NCI-H748 (cell line): ENCODE measurements around the gene FCHSD2.
A peak's percentile ranks its signal among the peaks of the same experiment; 100 is the strongest.
"Not testable (repeated sequence)": the region's sequence is repeated elsewhere in the genome, so short reads cannot be mapped to it uniquely, and the experiment has no call there.

ENCODE experiments used
- DNase-seq: peaks from one replicate; lab custom pipeline; 2025; ENCODE audit not compliant: unreplicated experiment; lab: John Stamatoyannopoulos, UW

Gene FCHSD2

DNA sequence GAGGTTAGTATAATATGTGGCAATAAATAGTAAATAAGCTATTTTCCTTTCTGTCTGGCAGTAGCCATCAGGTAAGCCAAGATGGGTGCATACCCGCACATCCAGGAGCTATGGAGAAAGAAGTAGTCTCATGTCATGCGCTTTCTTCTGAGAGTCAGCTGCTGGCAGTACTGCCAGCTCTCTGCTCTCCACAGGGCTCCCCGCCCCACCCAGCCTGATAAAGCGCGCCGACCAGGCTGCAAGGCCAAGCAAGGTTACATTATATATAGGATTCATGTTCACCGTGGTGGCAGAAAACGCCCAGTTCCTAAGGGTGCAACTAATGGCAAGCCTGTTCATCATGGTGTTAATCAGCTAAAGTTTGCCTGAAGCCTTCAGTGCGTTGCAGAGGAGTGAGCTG is 201.7 kb downstream of the FCHSD2 start:
- no peak for DNase-seq

DNA sequence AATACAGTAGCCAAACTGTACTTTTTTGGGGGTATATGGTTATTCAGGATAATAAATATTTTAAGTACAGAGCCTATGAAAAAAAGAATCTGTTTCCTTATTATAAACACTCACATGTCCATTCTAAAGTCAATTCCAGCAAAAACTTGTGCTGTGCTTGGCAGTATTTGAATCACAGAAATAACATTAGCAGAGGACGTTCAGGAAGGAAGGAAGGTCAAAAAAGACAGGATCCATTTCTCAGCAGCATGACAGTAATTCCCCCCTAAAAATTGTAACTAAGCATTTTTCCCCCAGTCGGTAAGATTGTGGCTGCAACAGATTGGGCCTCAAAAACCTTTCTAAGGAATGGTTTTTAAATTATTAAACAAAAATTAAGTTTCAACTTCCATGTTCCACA is 203.1 kb downstream of the FCHSD2 start:
- DNase-seq, result no peak

DNA sequence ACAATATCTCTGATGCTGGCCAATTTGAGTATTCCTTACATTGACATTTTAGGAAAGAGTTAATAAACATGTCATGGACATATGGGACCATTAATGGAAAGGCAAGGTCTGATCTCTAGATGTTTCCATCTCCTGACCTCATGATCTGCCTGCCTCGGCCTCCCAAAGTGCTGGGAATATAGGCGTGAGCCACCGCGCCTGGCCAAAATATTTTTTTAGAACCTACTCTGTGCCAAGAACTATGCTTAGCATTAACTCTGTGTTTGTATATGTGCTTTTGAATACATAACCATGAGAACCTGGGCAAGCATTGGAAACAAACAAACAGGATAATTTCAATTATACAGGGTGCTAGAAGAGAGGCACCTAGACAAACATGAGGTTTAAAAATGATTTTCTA is 204.7 kb downstream of the FCHSD2 start:
- DNase-seq, result no peak

DNA sequence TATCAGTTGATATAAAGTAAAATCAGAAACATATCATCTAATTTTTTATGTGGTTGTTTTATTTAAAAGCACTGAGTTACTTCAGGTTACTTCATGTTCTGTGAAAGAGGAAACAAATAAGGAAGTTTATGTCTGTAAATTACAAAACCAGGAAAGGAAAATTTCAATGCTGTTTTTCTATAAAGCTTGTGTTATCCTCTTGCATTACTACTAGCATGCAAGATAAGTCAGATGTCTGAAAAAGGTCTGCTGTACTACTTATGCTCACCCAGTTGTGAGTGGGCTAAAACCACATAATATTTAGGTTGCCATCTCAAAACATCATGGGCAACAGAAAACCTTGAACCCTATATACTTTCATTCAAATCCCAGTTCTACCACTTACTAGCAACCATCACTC is 206.4 kb downstream of the FCHSD2 start:
- DNase-seq, result no peak

DNA sequence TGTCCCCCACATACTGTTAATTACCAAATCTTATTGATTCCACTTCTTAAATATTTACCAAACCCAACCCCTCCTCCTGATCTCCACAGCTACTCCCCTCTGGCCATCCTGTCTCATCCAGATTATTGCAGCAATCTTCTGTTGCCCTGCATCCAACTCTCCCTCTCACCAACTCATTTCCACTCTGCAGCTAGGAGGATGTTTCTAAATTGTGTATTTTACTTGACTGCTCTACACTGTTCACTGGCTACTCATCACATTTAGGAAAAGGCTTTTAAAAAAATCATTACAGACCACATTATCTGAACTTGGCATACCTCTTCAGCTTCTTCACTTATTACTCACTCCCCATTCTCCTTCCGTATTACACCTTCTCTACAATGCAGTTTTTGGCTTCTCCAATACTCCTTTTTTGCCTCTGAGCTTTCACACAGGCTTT is 210.0 kb downstream of the FCHSD2 start:
- DNase-seq, result no peak

DNA sequence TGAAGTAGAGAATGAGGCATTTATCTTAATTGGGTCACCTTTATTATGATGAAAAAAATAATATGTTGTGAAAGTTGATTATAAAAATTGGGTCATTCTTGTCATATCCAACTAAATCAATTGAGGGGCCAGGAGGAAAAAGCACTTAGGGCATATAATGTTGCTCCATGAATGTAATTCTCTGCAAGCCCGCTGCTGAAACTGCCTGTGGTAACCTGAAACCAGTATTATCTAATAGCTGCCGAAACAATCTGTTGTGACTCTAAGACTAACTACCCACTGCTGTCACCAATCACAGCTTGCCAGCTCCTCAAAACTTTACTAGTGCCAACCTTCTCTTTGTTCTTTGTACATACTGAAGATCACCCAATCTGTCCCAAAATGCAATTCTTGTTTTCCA is 212.1 kb downstream of the FCHSD2 start:
- peak; percentile 74 for DNase-seq

DNA sequence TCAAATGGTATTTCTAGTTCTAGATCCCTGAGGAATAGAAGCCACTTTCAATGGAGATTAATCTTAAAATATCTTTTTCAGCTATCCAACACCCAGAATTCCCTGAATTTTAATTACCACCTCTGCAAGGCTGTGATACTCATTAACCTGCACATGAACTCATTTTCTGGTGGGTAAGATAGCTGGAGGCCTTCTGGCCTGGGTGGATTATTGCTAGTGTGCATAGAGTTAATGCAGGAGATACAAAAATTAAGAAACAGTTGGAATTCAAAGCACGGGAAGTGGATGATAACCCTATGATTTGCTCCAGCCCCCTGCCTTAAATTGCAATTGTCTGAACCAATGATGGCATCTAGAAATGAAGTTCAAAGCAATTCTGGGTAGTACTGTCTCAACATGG is 212.9 kb downstream of the FCHSD2 start:
- DNase-seq, result no peak

DNA sequence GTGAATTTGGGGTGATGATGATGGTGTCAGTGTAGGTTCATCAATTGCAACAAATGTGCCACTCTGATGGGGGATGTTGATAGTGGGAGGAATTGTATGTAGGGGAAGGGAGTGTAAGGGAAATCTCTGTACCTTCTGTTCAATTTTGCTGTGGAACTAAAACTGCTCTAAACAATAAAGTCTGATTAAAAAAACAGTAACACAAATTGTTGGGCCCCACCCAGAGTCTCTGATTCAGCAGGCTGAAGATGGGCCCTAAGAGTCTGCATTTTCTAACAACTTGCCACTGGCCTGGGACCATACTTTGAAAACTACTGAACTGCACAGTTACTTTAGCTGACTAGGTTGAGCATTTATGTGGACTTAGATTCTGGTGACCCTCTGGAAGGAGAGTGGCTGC is 214.7 kb downstream of the FCHSD2 start:
- no peak for DNase-seq

DNA sequence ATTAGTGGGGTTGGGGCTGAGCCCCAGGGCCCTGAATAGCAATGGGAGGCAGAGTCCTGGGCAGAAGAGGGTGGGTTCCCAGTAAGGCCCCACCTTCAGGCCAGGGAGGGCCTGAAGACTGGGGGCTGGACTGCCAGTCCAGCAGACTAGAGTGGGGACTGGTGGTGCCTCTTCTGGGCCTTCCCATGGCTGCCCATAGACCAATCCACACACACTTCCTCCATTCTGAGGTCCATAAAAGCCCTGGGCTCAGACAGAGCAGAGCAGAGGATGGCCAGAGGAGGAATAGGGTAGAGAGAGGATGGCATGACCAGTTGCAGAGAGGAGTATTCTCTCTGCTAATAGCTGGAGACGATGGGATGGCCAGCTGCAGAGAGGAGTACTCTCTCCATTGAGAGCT is 216.0 kb downstream of the FCHSD2 start:
- no peak for DNase-seq

DNA sequence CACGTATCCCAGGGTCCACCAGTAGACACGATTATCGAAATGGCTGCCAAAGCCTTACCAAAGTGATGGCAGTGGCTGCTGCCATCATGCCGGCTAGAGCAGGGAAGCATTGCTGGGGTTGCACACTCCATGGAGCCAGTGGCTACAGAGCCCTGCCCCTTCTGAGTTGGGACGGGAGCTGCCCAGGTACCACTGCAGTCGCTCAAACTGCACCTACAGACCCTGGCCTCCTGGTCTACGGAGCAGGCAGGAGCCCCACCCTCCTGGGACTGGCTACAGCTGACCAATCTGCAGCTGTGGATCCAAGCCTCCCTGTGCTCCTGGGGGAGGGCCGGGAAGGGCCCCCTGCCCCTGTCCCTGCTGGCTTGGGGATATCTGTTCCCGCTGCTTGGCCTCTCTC is 216.5 kb downstream of the FCHSD2 start:
- DNase-seq, result no peak

DNA sequence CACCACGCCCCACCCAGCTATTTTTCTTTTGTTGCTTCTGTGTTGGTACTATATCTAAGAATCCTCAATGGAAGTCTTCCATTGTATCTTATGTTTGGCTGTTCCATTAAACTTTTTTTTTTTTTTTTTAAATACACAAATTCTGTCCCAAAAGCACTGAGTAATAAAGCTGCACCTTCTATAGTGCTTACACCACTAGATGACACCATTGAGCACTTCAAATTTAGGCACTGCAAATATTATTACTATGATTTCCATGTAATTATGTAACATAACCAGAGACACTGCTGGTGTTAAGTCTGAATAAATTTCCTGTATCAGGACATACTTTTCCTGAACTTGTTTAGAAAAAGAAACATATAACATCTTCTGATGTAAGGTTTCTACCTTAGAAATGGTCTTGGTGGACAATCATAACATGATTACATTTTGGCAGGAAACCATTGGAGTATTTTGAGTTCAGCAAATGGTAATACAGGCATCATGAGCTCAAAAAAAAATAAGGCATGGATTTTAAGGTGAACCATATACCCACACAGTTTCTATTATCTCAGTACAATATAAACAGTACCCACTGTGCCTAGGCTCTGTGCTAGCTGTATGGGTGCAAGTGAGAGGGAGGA is 217.4 kb downstream of the FCHSD2 start:
- DNase-seq, result peak; percentile 23

DNA sequence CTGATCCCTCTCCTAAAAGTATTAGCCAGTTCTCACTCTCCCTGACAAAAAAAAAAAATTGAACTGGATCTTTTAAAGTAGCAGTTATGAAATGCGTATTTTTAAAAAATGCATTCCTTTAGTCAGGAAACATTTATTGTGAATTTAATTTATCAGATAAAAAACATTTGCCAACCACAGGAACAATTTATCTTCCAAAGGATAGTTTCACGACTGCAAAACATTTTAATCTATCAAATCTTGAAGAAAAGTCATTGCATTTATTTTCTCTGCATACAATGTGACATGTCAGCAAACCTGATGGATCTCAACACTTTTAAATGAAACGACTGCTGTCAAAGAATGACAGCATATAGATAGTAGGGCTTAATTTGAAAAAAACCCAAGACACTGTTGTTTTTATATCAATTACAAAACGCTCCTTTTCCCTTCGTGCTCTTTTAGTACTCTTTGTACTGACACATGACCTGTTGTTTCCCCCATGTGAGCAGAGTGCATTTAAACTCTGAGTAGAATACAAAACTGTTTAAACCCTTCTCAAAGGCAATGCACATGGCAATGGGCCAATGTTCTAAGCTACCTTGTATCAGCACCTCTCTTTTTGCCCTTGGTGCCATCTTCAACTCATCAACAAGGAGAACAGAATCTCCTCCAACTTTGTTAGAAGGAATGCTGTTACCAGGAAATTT is 220.9 kb downstream of the FCHSD2 start:
- DNase-seq, result no peak

DNA sequence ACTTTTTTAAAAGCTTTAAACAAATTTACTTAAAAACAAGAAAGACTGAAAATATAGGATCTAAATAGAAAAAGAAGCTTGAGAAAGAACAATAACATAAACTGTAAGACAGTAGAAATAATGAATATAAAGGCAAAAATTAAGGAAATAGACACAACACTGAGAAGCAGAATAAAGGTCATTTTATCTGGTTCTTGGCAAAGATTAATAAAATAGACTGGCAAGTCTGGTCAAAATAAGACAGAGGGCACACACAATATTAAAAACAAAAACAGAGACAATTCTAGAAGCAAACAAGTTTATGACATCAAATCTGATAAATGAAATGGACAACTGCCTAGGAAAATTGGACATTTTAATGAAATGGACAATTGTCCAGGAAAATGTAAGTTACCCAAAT is 222.1 kb downstream of the FCHSD2 start:
- DNase-seq, result no peak

DNA sequence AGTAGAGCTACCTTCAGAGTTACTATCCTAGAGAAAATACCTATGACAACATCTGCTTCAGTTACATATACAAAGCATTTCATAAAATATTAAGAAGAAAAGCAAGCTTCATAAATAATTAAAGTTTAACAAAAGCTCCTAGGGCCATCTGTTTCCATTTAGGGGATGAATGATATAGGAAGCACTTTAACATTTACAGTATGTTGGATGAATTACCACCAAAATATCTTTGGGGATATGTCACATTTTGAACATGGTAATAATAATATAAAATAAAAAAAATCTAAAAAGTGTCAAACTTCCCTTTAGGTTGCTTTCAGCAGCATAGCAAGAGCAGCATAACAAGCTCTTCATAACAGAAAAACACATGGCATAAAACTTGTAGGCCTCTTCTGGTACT is 223.3 kb downstream of the FCHSD2 start:
- no peak for DNase-seq

DNA sequence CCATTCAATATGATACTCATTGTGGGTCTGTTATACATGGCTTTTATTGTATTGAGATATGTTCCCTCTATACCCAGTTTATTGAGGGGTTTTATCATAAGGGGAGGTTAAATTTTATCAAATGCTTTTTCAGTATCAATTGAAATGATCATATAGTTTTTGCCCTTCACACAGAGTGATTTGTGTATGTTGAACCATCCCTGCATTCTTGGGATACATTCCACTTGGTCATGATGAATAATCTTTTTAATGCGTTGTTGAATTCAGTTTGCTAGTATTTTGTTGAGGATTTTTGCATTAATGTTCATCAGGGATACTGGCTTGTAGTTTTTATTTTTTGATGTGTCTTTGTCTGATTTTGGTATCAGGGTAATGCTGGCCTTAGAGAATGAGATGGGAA is 229.9 kb downstream of the FCHSD2 start:
- DNase-seq, result no peak

DNA sequence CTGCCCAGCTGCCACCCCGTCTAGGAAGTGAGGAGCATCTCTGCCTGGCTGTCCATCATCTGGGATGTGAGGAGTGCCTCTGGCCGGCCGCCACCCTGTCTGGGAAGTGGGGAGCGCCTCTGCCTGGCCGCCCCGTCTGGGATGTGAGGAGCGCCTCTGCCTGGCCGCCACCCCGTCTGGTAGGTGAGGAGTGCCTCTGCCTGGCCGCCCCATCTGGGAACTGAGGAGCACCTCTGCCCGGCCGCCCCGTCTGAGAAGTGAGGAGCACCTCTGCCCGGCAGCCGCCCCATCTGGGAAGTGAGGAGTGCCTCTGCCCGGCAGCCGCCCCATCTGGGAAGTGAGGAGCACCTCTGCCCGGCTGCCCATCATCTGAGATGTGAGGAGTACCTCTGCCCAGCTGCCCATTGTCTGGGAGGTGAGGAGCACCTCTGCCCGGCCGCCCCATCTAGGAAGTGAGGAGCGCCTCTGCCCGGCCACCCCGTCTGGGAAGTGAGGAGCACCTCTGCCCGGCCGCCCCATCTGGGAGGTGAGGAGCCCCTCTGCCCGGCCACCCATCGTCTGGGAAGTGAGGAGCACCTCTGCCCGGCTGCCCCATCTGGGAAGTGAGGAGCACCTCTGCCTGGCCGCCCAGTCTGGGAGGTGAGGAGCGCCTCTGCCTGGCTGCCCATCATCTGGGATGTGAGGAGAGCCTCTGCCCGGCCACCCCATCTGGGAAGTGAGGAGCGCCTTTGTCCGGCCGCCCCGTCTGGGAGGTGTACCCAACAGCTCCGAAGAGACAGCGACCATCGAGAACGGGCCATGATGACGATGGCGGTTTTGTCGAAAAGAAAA is 232.3 kb downstream of the FCHSD2 start:
- not testable (repeated sequence) for DNase-seq

DNA sequence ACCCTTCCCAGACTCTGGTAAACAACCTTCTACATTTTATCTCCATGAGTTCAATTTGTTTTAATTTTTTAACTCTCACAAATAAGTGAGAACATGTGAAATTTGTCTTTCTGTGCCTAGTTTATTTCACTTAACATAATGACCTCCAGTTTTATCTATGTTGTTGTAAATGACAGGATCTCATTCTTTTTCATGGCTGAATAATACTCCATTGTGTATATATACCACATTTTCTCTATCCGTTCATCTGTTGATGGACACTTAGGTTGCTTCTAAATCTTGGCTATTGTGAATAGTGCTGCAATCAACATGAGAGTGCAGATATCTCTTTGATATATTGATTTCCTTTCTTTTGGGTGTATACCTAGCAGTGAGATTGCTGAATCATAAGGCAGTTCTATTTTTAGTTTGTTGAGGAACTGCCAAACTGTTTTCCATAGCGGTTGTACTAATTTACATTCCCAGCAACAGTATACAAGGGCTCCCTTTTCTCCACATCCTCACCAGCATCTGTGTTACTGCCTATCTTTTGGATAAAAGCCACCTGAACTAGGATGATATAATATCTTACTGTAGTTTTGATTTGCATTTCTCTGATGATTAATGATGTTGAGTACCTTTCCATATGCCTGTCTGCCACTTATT is 234.0 kb downstream of the FCHSD2 start:
- no peak for DNase-seq

DNA sequence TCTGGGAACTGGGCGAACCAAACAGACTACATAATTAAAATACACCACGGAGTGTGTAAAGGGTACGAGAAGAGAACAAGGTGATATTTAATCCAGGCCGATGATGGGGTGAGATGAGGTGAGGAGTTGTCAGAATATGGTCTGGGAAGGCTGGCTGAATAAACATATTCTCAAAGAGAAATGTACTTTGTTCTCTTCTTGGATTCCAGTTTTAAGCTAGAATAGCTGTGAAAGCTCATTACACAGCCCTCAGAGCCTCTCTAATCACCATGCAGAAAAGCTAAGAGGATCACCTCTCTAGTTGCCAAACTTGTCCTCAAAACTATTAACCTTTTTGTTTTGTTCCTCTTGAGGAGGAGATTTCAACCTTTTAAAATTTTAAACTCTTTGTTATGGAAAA is 238.1 kb downstream of the FCHSD2 start:
- no peak for DNase-seq

DNA sequence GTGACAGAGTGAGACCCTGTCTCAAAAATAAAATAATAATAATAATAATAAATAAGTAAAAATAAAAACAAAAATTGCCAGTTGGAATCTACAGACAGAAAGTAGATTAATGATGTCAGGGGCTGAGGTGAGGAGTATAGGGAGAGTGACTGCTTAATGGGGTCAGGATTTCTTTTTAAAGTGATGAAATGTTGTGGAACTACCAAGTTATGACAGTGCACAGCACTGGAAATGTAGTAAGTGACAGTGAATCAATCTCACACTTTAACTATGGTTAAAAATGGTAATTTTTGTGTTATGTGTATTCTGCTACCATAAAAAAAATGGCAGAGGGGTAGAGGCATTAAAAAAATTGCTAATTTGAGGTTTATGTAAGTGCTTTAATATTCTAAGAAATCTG is 240.7 kb downstream of the FCHSD2 start:
- DNase-seq, result no peak

DNA sequence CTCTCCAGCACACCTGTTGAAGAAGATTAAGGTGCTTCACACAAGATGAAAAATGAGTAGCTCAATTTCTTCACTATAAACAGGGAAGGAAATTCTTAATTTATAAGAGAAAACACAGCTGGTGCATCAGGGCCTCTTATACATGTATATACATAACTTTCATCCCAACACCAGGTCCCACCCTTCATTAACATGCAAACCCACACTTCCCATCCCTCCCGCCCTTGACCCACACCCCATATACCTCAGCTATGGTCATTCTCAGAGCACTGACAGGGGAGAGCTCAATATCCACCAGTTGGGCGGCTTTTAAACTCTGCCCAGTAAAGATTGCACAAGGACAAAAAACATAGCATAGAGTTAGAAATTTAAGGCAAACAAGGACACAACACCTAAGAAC is 242.1 kb downstream of the FCHSD2 start:
- no peak for DNase-seq

DNA sequence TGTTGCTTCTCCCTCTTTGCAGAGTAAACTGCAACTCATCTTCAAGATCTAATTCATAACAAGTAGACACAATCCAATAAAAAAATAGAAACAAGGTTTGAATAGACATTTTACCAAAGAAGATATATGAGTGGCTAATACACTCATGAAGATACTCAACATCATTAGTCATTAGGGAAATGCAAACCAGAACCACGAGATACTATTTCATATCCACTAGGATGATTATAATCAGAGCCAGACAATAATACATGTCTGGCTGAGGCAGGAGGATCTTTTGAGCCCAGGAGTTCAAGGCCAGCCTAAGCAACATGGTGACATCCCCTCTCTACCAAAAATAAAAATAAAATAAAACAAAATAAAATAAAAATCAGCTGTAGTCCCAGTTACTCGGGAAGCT is 242.9 kb downstream of the FCHSD2 start:
- no peak for DNase-seq

DNA sequence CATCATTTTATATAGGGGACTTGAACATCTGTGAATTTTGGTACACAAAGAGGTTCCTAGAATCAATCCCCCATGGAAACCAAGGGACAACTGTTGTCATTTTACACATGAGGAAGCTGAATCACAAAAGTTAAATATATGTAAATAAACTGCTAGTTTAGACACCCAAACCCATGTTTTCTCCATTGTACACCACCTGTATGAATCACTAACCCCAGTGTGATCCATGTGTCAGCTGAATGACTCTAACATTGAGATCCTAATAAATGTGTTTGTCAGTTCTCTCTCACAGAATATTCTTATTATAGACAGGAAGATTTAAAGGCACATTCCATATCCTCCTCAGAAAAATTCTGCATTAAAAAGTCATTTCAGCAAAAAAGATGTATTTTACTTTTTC is 244.6 kb downstream of the FCHSD2 start:
- no peak for DNase-seq
